IPS-NIHi11 (cell line): ENCODE results near the gene ZNF521.

Experiments used
- DNase-seq: peaks from one replicate; pipeline ENCODE4 v3.0.0; 2012; ENCODE audit warnings: mixed read lengths, low spot score

Gene ZNF521

GRCh38 chr18:25019931-25020330 is 332.0 kb downstream of the ZNF521 start:
- no peak for DNase-seq

GRCh38 chr18:25019086-25019860 is 332.7 kb downstream of the ZNF521 start:
- no peak for DNase-seq

GRCh38 chr18:25016666-25017065 is 335.3 kb downstream of the ZNF521 start:
- no peak for DNase-seq

GRCh38 chr18:25016181-25016580 is 335.8 kb downstream of the ZNF521 start:
- DNase-seq, result no peak
